LNCAP (cell line): Measurements from ENCODE around the gene PEPD.

ENCODE experiments used
- TF ChIP-seq, protein P1 (sequence below): fragments of 450-650 bp; IDR thresholded peaks from 2 replicates; pipeline ENCODE4 v1.5.1; 2017; ENCODE audit warnings: mild to moderate bottlenecking

The PEPD gene

DNA sequence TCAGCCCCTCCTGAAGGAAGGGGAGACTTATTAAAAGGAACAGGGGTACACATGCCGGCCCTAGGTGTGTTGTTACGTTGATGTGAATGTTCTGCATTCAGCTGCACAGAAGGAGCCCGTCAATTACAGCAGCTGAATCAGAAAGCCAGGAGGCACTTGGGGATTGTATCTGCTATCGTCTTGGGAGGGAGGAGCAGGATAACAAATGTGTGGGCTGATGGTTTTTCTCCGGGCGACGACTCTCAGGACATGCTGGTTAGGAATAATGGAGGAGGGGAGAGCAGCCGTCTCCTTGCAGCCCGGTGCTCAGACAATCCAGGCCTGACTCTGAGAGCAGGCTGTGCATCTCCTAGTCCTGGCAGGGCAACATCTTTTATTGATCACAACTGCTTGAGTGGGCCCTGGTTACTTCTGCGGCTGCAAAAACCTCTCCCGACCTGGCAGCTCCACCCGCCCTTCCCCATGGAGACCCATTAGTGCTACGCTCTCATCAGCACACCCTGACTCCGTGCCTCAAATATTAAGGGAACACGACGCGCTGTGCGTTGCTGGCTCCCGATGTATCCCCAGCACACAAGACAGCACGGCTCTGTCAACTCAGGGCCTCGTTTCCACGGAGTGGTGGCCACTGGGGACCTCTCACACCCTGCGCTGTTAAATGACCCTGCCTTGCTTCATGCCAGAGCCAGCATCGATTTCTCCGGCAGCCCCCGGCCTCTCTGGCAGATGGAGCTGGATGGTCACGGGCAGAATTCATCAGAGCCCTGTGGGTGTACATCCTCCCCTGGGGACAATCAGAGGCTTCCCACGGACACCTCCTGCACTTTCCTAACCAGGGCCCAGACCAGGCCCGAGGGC, 25.3 kb downstream of the PEPD start:
- TF ChIP-seq, protein P1, sequence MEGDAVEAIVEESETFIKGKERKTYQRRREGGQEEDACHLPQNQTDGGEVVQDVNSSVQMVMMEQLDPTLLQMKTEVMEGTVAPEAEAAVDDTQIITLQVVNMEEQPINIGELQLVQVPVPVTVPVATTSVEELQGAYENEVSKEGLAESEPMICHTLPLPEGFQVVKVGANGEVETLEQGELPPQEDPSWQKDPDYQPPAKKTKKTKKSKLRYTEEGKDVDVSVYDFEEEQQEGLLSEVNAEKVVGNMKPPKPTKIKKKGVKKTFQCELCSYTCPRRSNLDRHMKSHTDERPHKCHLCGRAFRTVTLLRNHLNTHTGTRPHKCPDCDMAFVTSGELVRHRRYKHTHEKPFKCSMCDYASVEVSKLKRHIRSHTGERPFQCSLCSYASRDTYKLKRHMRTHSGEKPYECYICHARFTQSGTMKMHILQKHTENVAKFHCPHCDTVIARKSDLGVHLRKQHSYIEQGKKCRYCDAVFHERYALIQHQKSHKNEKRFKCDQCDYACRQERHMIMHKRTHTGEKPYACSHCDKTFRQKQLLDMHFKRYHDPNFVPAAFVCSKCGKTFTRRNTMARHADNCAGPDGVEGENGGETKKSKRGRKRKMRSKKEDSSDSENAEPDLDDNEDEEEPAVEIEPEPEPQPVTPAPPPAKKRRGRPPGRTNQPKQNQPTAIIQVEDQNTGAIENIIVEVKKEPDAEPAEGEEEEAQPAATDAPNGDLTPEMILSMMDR, result no peak

DNA sequence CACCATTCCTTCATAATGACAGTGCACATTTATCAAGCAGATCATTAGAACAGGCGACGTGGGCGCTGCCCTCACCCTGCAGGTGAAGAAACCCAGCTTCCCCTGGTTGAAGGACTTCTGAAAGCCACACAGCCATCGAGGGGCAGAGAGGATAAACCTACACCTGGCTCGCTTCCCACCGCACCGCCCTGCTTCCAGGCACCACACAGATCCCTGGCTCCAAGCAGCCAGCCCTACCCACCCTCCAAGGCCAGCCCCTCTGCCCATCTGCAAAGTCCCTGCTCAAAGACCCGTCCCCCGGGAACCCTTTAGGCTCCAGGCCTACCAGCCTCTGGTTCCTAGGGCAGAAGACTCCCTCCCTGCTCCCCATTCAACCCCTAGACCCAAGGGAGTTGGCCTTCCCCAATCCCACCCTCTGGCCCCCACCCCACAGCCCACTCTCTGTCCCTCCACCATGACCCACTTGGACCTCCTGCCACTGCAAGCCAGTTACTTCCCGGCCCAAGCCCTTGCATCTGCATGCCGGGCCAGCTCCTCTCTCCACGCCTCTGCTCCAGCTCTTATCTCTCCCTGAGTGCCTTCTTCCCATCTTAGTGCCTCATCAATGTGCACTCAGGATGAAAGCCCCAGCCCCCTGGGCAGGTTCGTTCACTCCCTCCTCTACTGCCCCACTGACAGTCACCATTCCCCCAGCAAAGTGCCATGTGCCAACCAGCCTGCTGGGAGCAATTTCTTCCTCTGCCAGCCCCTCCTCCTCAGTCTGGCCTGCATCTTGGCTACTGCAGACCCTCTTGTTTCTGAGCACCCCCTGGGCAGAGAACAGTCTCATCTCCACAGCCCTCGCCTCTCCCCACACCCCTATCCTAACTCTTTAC, 28.0 kb downstream of the PEPD start:
- TF ChIP-seq, protein P1, result no peak

DNA sequence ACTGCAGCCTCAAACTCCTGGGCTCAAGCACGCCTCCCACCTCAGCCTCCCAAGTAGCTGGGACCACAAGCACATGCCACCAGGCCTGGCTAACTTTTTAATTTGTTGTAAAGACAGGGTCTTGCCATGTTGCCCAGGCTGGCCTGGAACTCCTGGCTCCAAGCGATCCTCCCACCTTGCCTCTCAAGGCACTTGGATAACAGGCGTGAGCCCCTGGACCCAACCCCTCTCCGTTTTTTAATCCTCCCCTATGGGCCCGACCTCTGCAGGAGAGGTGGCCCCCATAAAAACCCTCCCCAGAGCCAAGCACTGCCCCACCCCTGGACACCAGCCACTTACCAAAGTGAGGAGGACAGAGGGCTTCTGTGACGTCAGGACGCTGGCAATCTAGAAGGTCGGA, 28.6 kb downstream of the PEPD start:
- TF ChIP-seq, protein P1, result no peak

DNA sequence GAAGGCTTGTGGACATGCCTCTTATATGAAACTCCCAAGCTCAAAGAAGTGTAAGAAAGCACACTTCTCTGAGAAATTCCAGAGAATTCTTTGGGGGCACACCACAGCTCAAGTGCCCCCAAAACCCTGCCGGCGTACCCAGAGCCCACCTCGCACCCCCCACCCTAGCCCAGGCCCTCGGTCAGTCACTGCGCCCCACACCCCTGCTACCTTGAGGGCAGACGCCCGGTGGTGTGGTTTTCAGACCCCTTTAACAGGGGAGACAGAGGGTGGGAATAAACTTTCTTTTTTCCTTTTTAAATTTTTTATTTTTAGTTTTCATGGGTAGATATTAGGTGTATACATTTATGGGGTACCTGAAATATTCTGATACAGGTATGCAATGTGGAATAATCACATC, 29.5 kb downstream of the PEPD start:
- TF ChIP-seq, protein P1, result no peak

DNA sequence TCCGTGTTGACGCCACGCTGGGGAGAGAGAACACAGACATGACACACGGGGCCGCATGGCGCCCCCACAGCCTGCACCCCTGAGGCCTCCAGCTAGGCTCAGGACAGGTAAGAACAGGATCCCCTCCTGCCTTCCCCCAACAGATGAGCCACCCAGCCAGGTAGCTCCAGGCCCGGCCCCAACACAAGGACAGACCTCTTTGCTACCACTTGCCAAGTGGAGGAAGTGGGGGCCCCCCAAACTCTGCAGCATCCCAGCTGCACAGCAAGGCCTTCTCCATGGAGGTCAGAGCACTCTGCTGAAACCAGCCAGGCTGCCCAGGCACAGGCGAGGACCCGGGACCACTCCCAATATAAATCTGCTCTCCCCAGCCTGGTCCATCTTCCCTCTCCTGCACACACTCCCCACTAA, 31.5 kb downstream of the PEPD start:
- TF ChIP-seq, protein P1, result no peak

DNA sequence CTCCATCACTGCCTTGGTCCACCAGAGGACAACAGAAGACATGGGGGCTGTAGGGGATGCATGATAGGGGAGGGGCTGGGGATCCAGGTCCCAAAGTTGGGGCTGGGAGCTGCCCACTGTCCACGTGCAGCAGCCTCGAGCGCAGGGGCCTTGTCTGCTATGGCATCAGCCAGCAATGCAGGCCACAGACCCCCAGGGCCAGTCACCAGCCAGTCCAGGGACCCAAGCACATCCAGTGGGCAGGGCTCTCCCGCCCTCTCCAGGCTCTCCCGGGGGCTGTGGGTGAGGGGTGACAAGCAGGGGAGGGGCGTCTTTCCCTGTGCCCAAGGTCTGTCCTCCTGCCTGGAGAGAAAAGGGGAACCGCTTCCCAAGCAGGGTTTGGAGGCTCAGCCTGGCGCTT, 32.8 kb downstream of the PEPD start:
- TF ChIP-seq, protein P1, result no peak

DNA sequence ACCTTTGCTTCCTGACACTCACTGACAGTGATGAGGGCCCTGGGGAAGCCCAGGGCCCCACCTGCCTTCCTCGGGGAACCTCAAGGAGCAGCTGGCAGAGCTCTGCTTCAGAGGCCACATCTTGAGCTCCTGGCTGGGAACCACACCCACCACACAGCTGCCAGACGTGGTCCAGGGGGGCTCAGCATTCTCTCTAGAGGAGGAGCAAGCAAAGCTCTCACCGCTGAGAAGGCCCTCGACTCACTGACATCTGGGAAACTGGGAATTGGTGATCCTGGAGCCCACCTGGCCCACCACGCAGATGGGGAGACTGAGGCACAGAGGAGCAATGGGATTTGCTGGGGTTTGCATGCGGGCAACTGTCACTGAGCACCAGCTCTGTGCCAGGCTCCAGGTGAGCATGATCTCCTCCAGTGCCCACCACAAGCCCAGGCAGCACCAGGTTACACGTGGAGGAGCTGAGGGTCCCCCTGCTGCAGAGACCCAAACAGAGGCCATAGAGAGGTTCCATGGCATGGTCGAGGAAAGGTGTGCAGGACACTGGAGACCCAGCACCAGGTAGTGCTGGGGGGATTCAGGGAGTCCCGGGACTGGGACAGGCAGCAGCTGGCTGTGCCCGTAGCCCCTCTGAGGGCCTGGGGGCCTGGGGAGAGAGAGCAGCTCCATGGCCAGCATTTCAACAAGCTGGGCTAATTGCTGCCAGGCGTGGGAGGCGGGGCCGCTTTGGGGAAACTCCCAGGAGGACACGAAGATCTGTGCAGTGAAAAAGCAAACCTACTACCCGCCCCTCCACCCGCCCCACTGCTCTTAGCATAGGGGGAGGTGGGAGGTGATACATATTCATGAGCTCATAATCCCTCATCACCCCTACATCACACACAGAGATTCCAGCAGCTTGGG, 33.4 kb downstream of the PEPD start:
- TF ChIP-seq, protein P1, result no peak
